ES-I3 (cell line): ENCODE data around the gene CCDC182.

ENCODE experiments used
- H3K36me3 ChIP-seq: 2 replicates; pipeline ENCODE4 v1.6.1; 2013; ENCODE audit warnings: mild to moderate bottlenecking, low read length, control low read depth, moderate library complexity; ENCODE audit not compliant: insufficient read depth
- H3K4me1 ChIP-seq: 2 replicates; pipeline ENCODE4 v1.6.1; 2013; ENCODE audit warnings: mild to moderate bottlenecking, control low read depth, low read length; ENCODE audit not compliant: insufficient read depth
- H3K9ac ChIP-seq: 2 replicates; pipeline ENCODE4 v1.6.1; 2013; ENCODE audit warnings: low read depth, mild to moderate bottlenecking, low read length, moderate library complexity
- H3K9me3 ChIP-seq: 2 replicates; pipeline ENCODE4 v1.6.1; 2013; ENCODE audit warnings: mild to moderate bottlenecking, low read length, moderate library complexity; ENCODE audit not compliant: control insufficient read depth, insufficient read depth

The CCDC182 gene

DNA sequence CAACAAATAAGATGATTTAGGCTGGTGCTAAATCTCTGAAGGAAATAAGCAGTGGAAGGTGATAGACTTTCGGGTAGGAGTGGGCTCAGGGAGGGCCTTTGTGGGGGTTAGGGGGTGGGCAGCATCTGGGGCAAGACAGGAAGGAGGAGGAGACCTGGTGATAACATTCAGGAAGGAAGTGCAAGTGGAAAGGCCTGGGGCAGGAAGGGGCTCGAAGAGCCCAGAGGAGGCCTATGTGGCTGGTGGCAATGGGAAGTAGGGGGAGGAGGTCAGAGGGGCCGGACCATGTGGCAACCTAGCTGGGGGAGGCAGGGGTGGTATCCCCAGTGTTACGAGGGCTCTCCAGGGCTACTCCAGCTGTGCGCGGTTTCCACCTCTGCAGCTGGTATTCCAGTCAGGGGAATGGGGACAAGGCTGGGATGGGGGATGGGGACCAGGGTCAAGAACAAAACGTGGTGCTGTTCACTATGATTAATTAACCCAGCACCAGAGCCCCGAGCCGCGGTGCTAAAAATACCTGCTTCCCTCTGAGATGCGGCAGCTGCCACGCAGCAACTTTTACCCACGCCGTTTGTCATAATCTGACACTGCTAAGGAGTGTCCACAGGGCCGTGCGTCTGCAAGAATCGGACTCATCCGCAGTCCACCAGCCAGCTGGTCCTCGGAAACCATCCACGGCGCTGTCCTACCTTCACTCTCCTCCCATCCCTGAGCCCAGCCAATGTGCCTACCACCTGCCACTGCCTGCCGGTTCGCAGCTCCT is 5.2 kb upstream of the CCDC182 start:
- H3K4me1 ChIP-seq: no peaks in the 10 kb centered on the region; the same call in 1 of the 2 replicates
- no peak overlapping the region for H3K9ac ChIP-seq
- no peaks in the 10 kb centered on the region for H3K36me3 ChIP-seq
- H3K9me3 ChIP-seq: no peaks in the 10 kb centered on the region

DNA sequence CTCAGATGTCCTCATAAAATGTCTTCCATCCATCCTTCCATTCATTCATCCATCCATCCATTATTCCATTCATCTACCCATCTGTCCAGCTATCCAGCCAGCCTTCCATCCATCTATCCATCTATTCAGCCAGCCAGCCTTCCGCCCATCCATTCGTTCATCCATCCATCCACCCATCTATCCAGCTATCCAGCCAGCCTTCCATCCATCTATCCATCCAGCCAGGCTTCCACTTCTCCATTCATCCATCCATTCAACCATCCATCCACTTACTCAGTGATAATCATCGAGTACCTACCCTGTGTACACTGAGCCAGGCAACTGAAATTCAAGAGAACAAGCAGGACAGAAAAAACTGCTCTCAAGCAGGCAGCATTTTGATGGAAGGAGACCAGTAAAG is 4.6 kb upstream of the CCDC182 start:
- H3K9ac ChIP-seq: no peak overlapping the region
- no peaks in the 10 kb centered on the region for H3K36me3 ChIP-seq
- H3K4me1 ChIP-seq: no peaks in the 10 kb centered on the region; the same call in 1 of the 2 replicates
- no peaks in the 10 kb centered on the region for H3K9me3 ChIP-seq

DNA sequence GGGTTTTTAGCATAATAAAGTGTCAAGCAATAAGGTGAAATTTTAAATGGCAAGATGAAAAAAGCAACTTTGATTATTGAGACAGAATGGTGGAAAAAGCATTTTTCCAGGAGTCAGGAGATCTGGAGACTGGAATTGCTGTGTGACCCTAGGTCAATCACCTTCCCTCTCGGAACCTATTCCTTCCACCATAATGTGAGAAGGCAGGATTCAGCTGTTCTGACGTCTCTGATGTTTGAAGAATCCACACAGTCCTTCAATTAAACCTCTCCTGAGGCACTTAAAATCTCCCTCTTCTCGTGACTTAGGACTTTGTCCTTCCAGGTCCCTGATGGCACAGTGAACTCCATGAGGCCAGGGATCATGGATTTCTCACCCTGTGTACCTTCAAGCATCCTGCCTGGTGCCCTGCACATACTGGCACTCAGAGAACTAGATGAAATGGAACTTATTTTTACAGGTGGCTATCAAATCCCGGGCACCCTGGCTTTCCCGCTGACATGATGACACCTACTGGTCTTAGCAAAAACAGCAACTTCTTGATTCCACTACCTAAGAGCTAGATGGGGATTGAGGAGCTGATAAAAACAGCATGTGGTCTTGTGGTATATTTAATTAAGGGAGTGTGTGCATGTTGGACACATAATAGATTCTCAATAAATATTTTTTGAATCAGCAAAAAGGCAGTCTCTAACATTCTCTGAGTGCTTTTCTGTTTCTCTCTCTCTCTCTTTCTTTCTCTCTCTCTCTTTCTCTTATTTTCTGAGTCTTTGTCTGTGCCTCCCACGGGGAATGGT is 2.3 kb upstream of the CCDC182 start:
- Histone ChIP-seq H3K4me1 (no peaks in the 10 kb centered on the region; the same call in 1 of the 2 replicates), H3K9ac (no peak overlapping the region), H3K36me3 (no peaks in the 10 kb centered on the region)

DNA sequence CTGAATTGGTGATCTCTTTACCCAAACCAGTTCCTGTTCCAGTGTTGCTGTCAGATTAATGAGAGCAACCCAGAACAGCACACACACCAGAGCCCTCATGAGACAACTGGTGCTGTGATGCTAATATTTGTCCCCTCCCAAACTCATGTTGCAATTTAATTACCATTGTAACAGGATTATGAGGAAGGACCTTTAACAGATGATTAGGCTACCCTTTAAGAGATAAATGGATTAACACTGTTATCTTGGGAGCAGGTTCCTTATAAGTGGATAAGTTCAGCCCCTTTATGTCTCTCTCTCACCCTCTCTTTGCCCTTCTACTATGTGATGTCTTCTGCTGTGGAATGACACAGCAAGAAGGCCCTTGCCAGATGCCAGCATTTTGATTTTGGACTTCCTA is 1.1 kb upstream of the CCDC182 start:
- Histone ChIP-seq H3K9ac (no peak overlapping the region), H3K9me3 (no peaks in the 10 kb centered on the region), H3K4me1 (no peaks in the 10 kb centered on the region; the same call in 1 of the 2 replicates), H3K36me3 (no peaks in the 10 kb centered on the region)

More for the DNA sequence above, 2.3 kb upstream of the CCDC182 start:
- H3K9me3 ChIP-seq: no peaks in the 10 kb centered on the region

DNA sequence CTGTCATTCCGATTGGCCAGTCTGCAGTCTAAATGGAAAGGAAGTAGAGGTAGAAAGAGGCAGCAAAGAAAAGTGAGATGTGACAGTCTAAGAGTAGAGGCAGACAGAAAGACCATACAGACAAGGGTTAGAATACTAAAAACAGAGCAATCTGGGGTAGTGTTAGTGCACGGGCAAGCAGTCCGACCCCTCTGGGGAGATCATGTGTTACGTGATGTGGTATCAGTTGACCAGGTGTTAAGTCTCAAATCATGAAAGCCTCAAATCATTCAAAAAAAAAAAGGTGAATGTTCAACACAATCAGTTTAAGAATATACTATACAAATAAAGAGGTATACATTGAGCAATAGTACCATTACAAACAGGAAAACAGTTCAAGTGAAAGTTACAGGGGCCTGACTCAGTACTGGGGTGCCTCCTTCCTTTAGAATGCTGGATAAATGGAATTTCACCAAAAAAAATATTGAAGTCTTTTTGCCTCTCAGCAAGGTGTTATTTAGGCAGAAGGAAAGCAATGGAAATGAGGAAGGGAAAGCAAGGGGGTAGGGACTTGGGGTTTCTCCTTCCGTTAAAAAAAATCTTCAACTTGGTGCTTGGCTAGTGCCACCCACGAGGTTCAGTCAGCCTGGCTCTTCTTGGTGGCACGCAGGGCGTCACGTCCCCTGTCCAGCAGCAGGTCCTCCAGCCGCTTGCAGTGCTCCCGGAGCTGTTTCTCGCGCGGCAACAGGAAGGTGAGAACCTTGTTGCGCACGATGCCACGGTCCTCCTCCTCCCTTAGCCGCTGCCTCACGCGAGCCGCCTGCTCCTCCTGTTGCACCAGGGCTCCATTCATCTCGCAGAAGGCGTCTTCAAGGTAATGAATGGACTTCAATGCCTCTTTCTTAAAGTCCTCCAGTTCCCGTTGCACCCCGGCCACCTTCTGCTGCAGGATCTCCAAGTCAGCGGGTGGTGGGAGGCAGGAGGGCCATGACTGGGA is 616 bp downstream of the CCDC182 start:
- Histone ChIP-seq H3K36me3 (no peaks in the 10 kb centered on the region), H3K9ac (no peak overlapping the region), H3K9me3 (no peaks in the 10 kb centered on the region), H3K4me1 (no peaks in the 10 kb centered on the region)

DNA sequence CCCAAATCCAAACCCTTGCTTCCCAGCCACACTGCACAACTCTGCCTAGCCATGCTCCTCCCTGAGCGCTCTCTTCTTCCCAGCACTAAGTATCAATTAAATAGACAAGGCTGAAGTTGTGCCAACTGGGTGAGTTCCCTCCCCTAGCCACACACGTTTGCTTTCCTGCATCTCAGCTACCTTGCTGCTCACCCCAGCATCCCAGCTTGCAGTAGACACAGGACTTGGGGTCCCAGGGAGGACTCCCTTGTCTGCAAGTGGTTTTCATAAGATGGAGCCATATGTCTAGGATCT is 4.9 kb downstream of the CCDC182 start:
- Histone ChIP-seq H3K36me3 (no peaks in the 10 kb centered on the region), H3K9me3 (no peaks in the 10 kb centered on the region), H3K9ac (no peak overlapping the region), H3K4me1 (no peaks in the 10 kb centered on the region)

DNA sequence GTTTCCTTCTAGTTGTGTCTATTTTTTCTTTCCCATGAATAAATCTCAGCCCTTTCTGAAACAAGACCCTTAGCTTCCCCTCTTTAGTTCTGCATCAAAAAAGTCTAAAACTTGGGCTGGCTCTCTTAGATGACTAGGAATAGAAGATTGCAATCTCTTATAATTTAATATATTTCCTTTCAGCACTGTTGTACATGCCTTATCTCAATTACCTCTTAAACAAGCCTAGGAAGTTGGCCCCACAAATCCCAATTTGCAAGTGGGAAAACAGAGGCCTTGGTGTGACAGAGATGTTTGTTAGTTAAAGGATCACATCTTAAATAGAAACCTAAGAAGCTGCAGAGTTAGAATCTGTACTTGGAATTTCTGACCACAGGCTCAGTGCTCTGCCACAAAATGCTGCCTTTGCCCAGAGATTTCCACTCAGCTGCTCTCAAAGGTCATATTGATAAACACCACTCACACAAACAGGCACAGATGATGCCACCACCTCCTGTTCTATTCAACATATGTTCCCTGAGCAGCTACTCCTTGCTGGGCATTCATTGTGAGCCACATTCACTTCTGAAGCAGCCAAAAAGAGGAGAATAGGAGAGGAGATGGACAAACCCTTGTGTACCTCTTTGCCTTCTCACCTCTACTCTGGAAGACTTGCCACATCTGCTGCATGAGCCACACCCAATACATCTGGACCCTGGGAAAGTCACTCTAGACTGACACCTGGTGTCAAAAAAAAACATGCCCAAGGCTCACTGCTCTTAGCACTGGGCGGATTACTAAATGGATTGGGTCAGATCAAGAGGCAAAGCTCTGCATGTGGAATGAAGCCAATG is 5.5 kb downstream of the CCDC182 start:
- H3K9me3 ChIP-seq: no peaks in the 10 kb centered on the region
- no peaks in the 10 kb centered on the region for H3K36me3 ChIP-seq
- no peak overlapping the region for H3K9ac ChIP-seq
- H3K4me1 ChIP-seq: no peaks in the 10 kb centered on the region

DNA sequence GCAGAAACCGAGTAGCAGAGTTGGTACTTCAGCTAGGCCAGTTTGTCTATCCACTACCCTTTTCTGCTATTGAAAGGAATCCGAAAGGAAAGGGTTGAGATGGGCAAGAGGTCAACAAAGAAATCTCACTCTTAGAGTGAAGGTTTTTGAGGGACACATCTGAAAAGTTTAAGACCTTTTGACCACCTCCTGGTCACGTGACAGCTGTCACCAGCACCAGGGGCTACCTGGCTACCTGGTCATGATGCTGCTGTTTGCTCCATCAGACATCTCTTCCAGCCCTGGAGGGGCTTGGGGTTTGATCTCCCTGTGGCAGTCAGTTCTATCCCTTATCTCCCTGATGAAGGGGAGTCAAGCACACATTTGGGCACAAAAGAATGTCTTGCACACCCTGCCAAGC is 7.6 kb downstream of the CCDC182 start:
- Histone ChIP-seq H3K9me3 (no peaks in the 10 kb centered on the region), H3K9ac (no peak overlapping the region), H3K36me3 (no peaks in the 10 kb centered on the region), H3K4me1 (no peaks in the 10 kb centered on the region)

DNA sequence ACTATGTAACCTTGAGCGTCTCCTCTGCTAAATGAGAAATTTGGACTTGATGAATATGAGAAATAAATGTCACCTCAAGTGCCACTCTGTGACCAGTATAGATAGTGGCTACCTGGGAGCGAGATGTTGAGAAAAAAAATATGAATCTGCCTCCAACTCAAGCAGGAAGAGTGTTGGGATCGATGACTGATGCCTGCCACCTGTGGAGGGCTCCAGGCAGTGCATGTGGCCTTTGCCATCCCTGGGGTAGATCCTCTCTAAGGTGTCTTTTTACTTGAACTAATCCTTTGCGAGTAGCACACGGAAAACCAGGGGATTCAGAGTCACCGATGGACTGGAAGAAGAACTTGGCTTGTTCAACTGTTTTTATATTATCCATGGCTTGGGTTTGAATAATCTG is 9.4 kb downstream of the CCDC182 start:
- Histone ChIP-seq H3K4me1 (no peaks in the 10 kb centered on the region), H3K36me3 (no peaks in the 10 kb centered on the region), H3K9ac (no peak overlapping the region), H3K9me3 (no peaks in the 10 kb centered on the region)

DNA sequence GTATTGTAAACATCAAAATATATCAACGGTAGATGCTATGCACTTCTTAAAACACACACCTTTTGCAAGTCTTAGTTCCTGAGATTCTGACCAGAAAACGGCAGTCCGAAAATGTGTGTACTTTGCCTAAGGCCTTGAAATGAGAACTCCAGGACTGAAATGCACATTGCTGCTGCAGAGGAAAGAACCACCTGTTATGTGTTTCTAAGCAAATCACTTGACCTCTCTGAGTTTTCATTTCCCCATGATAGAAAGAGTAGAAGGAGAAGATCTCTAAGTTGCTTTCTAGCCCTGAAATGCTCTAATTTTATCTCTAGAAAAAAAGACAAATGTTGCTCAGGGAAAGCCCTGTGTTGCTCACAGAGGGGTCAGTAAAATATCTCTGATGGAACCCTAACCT is 9.9 kb downstream of the CCDC182 start:
- no peaks in the 10 kb centered on the region for H3K4me1 ChIP-seq
- H3K9ac ChIP-seq: no peak overlapping the region
- H3K36me3 ChIP-seq: no peaks in the 10 kb centered on the region
- H3K9me3 ChIP-seq: no peaks in the 10 kb centered on the region

DNA sequence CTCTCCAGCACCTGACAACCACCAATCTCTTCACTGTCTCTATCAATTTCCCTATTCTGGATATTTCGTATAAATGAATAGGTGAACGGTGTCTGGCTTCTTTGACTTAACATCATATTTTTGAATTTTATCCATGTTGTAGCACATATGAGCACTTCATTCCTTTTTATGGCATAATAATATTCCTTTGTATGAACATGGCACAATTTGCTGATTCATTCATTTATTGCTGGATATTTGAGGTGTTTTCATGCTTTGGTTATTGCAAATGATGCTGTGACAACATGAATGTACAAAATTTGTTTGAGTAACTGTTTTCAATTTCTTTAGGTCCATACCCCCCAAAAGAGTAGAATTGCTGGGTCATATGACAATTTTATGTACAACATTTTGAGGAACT is 12.0 kb downstream of the CCDC182 start:
- Histone ChIP-seq H3K36me3 (no peaks in the 10 kb centered on the region), H3K9me3 (no peaks in the 10 kb centered on the region), H3K4me1 (no peaks in the 10 kb centered on the region), H3K9ac (no peak overlapping the region)

DNA sequence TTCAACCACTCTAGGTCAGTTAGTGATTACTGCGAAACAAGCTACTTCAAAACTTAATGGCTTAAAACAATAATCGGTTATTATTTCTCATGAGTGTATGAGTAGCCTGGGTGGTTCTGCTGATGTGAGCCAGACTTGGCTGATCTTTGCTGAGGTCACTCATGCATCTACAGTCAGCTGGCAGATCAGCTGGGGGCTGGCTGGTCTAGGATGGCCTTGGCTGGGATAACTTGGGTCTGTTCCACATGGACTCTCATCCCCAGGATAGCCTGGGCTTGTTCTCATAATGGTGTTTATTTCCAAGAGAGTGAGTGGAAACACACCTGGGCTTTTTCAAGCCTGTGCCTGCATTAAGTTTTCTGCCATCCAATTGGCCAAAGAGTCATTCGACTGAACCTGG is 13.0 kb downstream of the CCDC182 start:
- no peaks in the 10 kb centered on the region for H3K36me3 ChIP-seq
- H3K9ac ChIP-seq: no peak overlapping the region
- H3K4me1 ChIP-seq: no peaks in the 10 kb centered on the region
- H3K9me3 ChIP-seq: no peaks in the 10 kb centered on the region

DNA sequence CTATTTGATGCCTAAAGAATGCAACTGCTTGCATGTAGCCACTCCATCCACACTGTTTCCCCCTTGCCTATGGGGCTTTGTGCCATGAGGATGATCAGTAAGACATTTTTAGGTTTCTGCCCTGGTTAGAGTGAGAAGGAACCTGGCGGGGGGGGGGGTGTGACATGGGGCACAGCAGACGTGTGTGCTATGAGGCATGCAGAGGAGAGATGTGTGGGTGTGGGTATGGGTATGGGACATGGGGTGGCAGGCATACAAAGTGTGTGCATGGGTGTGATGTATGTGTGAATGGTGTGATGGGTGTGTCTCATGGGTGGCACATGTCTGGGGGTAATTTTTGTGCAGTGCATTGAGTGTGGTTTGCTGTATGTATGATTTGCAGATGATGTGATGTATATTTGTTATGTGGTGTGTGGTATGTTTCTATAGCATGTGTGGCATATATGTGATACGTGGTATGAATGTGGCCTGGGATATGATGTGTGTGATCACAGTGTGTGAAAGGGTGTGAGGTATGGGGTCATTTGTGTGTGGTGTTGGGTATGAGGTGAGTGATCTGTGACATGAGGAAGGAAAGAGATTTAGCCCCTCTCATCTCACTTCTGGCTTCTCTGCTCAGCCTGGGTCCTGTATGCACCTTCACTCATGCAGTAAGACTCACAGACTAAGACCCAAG is 14.9 kb downstream of the CCDC182 start:
- H3K4me1 ChIP-seq: no peaks in the 10 kb centered on the region
- no peaks in the 10 kb centered on the region for H3K9me3 ChIP-seq
- H3K36me3 ChIP-seq: no peaks in the 10 kb centered on the region
- no peak overlapping the region for H3K9ac ChIP-seq
